ENCODE data around the gene CAMK4.

GRCh38 chr5:111262153-111262552 lies 38.0 kb downstream of the CAMK4 start:
- TF ChIP-seq, protein P1, sequence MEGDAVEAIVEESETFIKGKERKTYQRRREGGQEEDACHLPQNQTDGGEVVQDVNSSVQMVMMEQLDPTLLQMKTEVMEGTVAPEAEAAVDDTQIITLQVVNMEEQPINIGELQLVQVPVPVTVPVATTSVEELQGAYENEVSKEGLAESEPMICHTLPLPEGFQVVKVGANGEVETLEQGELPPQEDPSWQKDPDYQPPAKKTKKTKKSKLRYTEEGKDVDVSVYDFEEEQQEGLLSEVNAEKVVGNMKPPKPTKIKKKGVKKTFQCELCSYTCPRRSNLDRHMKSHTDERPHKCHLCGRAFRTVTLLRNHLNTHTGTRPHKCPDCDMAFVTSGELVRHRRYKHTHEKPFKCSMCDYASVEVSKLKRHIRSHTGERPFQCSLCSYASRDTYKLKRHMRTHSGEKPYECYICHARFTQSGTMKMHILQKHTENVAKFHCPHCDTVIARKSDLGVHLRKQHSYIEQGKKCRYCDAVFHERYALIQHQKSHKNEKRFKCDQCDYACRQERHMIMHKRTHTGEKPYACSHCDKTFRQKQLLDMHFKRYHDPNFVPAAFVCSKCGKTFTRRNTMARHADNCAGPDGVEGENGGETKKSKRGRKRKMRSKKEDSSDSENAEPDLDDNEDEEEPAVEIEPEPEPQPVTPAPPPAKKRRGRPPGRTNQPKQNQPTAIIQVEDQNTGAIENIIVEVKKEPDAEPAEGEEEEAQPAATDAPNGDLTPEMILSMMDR (IDR thresholded peaks at IDR 0.05 in 2 of 3, conservative IDR thresholded peaks at IDR 0.05 in 1 of 3; ENCODE audit: borderline replicate concordance in 1 of 3, insufficient read depth in 1 of 3, low read depth in 2 of 3, low read length in 2 of 3): no peak
- TF ChIP-seq EZH2 (IDR thresholded peaks at IDR 0.05): no peak
- TF ChIP-seq TCF7L2 (IDR thresholded peaks at IDR 0.05; ENCODE audit: borderline replicate concordance, extremely low read depth, insufficient read depth, insufficient read length): no peak
- no peak for TF ChIP-seq CEBPB (IDR thresholded peaks at IDR 0.05; ENCODE audit: low read depth)
- TF ChIP-seq POLR2A (IDR thresholded peaks at IDR 0.05; ENCODE audit: borderline replicate concordance, extremely low read depth, insufficient read depth, insufficient read length): no peak
- no peak for TF ChIP-seq EZH2phosphoT487 (IDR thresholded peaks at IDR 0.05; ENCODE audit: borderline replicate concordance)

Measured in HCT116 (cell line).